ENCODE data around the gene PGA4.

DNA sequence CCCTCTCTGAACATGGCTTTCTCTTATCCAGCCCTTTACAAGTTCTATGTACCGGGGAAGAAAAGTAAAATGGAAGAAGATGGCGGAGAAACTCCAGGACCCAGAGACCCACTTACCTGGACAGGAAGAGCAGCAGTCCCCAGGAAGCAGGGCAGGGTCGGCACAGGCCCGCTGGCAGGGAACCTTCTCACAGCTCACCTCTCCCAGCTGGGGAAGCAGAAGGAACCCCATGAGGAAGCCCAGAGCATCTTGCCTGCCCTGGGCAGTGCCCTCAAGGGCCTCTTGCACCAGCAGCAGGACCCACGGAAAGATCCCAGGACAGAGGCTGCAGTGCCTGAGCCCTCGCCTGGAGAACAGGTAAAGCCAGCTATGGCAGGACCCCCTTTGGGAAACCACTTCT is 42.2 kb downstream of the PGA4 start:
- TF ChIP-seq, protein P1, sequence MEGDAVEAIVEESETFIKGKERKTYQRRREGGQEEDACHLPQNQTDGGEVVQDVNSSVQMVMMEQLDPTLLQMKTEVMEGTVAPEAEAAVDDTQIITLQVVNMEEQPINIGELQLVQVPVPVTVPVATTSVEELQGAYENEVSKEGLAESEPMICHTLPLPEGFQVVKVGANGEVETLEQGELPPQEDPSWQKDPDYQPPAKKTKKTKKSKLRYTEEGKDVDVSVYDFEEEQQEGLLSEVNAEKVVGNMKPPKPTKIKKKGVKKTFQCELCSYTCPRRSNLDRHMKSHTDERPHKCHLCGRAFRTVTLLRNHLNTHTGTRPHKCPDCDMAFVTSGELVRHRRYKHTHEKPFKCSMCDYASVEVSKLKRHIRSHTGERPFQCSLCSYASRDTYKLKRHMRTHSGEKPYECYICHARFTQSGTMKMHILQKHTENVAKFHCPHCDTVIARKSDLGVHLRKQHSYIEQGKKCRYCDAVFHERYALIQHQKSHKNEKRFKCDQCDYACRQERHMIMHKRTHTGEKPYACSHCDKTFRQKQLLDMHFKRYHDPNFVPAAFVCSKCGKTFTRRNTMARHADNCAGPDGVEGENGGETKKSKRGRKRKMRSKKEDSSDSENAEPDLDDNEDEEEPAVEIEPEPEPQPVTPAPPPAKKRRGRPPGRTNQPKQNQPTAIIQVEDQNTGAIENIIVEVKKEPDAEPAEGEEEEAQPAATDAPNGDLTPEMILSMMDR (IDR thresholded peaks at IDR 0.05), result no peak
- no peak for TF ChIP-seq POLR2A (IDR thresholded peaks at IDR 0.05)

All from esophagus squamous epithelium (tissue), 4 donors.